Measurements from ENCODE around the gene TECR.

TECR gene

GRCh38 chr19:14511229-14511593 is 18.2 kb upstream of the TECR start:
- DNase-seq (ENCODE audit: insufficient read length) (no peak), FAIRE-seq (no peak)
- no peak for TF ChIP-seq TAF1 (IDR thresholded peaks at IDR 0.05; ENCODE audit: borderline replicate concordance, low read depth, low read length)
- no peak for TF ChIP-seq POLR2A (IDR thresholded peaks at IDR 0.05; ENCODE audit: low read depth, low read length)
- no peak for TF ChIP-seq POLR2AphosphoS5 (IDR thresholded peaks at IDR 0.05; ENCODE audit: low read depth, low read length)

GRCh38 chr19:14512406-14512961 is 16.9 kb upstream of the TECR start:
- FAIRE-seq (no peak), DNase-seq (ENCODE audit: insufficient read length) (no peak)

DNA sequence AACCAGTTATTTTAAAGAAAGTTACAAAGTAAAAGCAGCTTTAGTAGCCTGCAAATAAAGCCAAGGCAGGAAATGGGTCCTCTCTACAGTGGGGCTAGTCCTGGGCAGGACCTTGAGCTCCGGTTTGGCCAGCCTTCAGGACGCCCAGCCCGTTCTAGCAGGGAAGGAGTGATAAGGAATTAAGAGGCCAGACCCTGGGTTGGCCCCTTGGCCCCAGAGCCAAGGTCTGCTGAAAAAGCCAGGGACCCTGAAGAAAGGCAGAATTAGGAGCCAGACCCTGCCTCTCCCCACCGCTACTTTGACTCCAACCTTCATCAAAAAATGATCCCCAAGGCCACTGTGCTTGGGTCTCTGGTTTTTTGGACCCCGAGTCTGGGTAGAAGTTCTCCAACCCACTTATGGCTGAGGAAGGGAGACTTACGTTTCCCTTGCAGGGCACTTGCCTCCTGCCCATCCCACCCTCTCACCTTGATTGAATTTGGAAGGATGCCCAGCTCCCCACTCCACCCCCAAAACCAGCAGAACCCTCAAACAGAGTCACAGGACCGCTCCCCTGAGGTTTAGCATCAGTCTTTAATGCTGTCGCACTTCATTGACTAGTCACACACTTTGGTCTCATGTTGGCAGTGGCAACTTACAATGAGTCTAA is 15.1 kb upstream of the TECR start:
- TF ChIP-seq POLR2AphosphoS5 (IDR thresholded peaks at IDR 0.05; ENCODE audit: low read depth, low read length) = no peak
- TF ChIP-seq TAF1 (IDR thresholded peaks at IDR 0.05; ENCODE audit: borderline replicate concordance, low read depth, low read length) = no peak
- no peak for TF ChIP-seq POLR2A (IDR thresholded peaks at IDR 0.05; ENCODE audit: low read depth, low read length)
- no peak for FAIRE-seq
- no peak for DNase-seq (ENCODE audit: insufficient read length)

More at GRCh38 chr19:14512406-14512961, 16.9 kb upstream of the TECR start:
- TF ChIP-seq POLR2A (IDR thresholded peaks at IDR 0.05; ENCODE audit: low read depth, low read length) (no peak), TAF1 (IDR thresholded peaks at IDR 0.05; ENCODE audit: borderline replicate concordance, low read depth, low read length) (no peak), POLR2AphosphoS5 (IDR thresholded peaks at IDR 0.05; ENCODE audit: low read depth, low read length) (no peak)

GRCh38 chr19:14515501-14516047 is 13.8 kb upstream of the TECR start:
- no peak for TF ChIP-seq POLR2AphosphoS5 (IDR thresholded peaks at IDR 0.05; ENCODE audit: low read depth, low read length)
- TF ChIP-seq TAF1 (IDR thresholded peaks at IDR 0.05; ENCODE audit: borderline replicate concordance, low read depth, low read length) = no peak
- TF ChIP-seq POLR2A (IDR thresholded peaks at IDR 0.05; ENCODE audit: low read depth, low read length) = no peak
- DNase-seq (ENCODE audit: insufficient read length) (no peak), FAIRE-seq (no peak)

DNA sequence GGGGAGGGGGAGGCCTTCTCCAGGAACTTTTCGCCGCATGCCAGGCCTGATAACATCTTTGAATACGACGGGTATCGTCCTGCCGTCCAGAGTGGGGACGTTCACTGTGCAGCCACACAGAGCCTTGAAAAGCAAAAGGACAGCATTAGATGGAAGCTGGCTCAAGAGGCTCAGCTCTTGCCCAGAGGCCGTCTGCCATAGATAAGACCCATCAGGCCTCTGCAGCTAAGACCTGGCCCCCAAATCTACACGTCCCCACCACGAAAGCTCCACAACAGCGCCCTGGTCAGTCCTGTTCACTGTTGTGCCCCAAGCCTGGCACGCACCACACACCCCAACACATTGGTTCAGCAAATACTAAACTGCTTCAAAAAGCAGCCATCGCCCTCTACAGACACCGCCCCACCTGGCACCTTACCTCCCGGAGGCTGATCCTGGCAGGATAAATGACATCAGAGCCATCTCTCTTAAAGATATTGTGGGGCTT is 13.3 kb upstream of the TECR start:
- DNase-seq (ENCODE audit: insufficient read length) (no peak), FAIRE-seq (no peak)
- TF ChIP-seq POLR2AphosphoS5 (IDR thresholded peaks at IDR 0.05; ENCODE audit: low read depth, low read length) = no peak
- no peak for TF ChIP-seq TAF1 (IDR thresholded peaks at IDR 0.05; ENCODE audit: borderline replicate concordance, low read depth, low read length)
- no peak for TF ChIP-seq POLR2A (IDR thresholded peaks at IDR 0.05; ENCODE audit: low read depth, low read length)

GRCh38 chr19:14516746-14517438 is 12.5 kb upstream of the TECR start:
- DNase-seq (ENCODE audit: insufficient read length) (no peak), FAIRE-seq (no peak)
- TF ChIP-seq POLR2AphosphoS5 (IDR thresholded peaks at IDR 0.05; ENCODE audit: low read depth, low read length) (no peak), TAF1 (IDR thresholded peaks at IDR 0.05; ENCODE audit: borderline replicate concordance, low read depth, low read length) (no peak), POLR2A (IDR thresholded peaks at IDR 0.05; ENCODE audit: low read depth, low read length) (no peak)

GRCh38 chr19:14517446-14517839 is 12.0 kb upstream of the TECR start:
- DNase-seq (ENCODE audit: insufficient read length) = no peak
- TF ChIP-seq POLR2AphosphoS5 (IDR thresholded peaks at IDR 0.05; ENCODE audit: low read depth, low read length) = no peak
- TF ChIP-seq POLR2A (IDR thresholded peaks at IDR 0.05; ENCODE audit: low read depth, low read length) = no peak
- TF ChIP-seq TAF1 (IDR thresholded peaks at IDR 0.05; ENCODE audit: borderline replicate concordance, low read depth, low read length) = no peak
- FAIRE-seq = no peak

DNA sequence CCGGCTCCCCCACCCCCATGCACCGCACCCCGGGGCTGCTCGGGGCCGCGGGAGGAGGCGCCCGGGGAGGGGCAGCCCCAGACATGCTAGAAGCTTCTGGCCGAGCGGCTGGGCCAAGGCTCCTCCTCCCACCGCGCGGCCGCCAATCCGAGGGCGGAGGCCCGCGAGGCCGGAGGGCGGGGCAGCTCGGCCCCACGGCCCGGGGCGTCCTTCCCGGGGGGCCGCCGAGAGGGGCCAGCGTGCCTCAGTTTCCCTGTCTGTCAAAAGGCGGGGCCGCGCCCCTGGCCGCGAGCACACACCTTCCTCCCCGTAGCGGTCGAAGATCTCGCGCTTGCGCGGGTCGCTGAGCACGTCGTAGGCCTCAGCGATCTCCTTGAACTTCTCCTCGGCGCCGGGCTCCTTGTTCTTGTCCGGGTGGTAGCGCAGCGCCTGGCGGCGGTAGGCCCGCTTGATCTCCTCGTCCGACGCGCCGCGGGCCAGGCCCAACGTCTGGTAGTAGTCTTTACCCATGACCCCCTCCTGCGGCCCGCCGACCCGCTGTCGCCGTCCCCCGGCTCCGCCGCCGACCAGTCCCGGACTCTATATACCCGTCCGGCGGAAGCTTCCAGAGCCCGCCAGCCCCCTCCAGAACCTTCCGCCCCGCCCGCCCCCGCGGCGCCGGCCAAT is 11.4 kb upstream of the TECR start, which contains the start of gene DNAJB1:
Gene DNAJB1 (minus strand): TSS at position 558 of the 666 bp plus-strand sequence. CDS start 48 bp downstream, at position 510.
- TF ChIP-seq POLR2A (IDR thresholded peaks at IDR 0.05; ENCODE audit: low read depth, low read length) = peak; percentile 96
- TF ChIP-seq TAF1 (IDR thresholded peaks at IDR 0.05; ENCODE audit: borderline replicate concordance, low read depth, low read length) = peak; percentile 50
- peak; percentile 95 for TF ChIP-seq POLR2AphosphoS5 (IDR thresholded peaks at IDR 0.05; ENCODE audit: low read depth, low read length)
- DNase-seq (ENCODE audit: insufficient read length) (peak; percentile 95), FAIRE-seq (peak; percentile 67)

GRCh38 chr19:14519245-14519859 is 10.0 kb upstream of the TECR start:
- DNase-seq (ENCODE audit: insufficient read length) (no peak), FAIRE-seq (no peak)
- TF ChIP-seq TAF1 (IDR thresholded peaks at IDR 0.05; ENCODE audit: borderline replicate concordance, low read depth, low read length) (no peak), POLR2AphosphoS5 (IDR thresholded peaks at IDR 0.05; ENCODE audit: low read depth, low read length) (no peak), POLR2A (IDR thresholded peaks at IDR 0.05; ENCODE audit: low read depth, low read length) (no peak)

DNA sequence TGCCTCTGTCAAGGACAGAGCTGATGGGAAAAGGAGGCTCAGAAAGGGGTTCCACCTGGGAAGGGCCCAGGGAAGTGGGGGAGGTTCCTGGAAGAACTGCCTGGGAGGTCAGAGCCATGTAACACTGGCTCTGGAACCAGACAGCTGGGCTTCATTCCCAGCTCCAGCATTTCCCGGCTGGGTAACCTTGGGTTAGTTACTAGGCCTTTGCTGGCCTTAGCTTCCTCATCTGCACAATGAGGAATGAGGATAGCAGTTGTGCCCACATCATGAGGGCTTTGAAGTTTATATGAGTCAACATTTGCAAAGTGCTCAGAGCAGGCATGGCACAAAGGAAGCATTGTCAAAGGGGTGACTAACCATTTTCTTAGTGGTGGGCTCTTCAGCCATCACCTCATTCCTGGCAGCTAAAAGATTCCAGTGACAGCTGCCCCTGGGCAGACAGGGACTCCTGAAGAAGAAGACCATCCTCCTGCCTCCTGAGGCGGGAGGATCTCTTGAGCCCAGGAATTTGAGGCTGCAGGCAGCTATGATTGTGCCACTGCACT is 9.5 kb upstream of the TECR start:
- FAIRE-seq = no peak
- DNase-seq (ENCODE audit: insufficient read length) = no peak
- TF ChIP-seq POLR2AphosphoS5 (IDR thresholded peaks at IDR 0.05; ENCODE audit: low read depth, low read length) = no peak
